ENCODE results near the gene KIF5B.

GRCh38 chr10:31999836-32000235, 56.4 kb downstream of the KIF5B start:
- no peak for TF ChIP-seq CTCF (IDR thresholded peaks at IDR 0.05)
- no peak for TF ChIP-seq NFE2L1 (CRISPR knock-in tag; IDR thresholded peaks at IDR 0.05)
- no peak for TF ChIP-seq ZNF138 (CRISPR knock-in tag; conservative IDR thresholded peaks at IDR 0.05)
- no peak for TF ChIP-seq CDX4 (CRISPR knock-in tag; IDR thresholded peaks at IDR 0.05; ENCODE audit: borderline replicate concordance)
- TF ChIP-seq ZBTB21 (CRISPR knock-in tag; IDR thresholded peaks at IDR 0.05; ENCODE audit: borderline replicate concordance) = no peak
- TF ChIP-seq, protein P1, sequence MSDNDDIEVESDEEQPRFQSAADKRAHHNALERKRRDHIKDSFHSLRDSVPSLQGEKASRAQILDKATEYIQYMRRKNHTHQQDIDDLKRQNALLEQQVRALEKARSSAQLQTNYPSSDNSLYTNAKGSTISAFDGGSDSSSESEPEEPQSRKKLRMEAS (CRISPR knock-in tag; IDR thresholded peaks at IDR 0.05) = no peak
- no peak for TF ChIP-seq CREB1 (CRISPR knock-in tag; IDR thresholded peaks at IDR 0.05)
- TF ChIP-seq ZSCAN18 (CRISPR knock-in tag; IDR thresholded peaks at IDR 0.05) = no peak
- no peak for TF ChIP-seq TEAD4 (CRISPR knock-in tag; IDR thresholded peaks at IDR 0.05)
- no peak for TF ChIP-seq USF1 (CRISPR knock-in tag; IDR thresholded peaks at IDR 0.05)
- TF ChIP-seq RELA (CRISPR knock-in tag; IDR thresholded peaks at IDR 0.05; ENCODE audit: borderline replicate concordance) = no peak
- TF ChIP-seq, protein P2, sequence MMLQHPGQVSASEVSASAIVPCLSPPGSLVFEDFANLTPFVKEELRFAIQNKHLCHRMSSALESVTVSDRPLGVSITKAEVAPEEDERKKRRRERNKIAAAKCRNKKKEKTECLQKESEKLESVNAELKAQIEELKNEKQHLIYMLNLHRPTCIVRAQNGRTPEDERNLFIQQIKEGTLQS (CRISPR knock-in tag; conservative IDR thresholded peaks at IDR 0.05) = no peak
- TF ChIP-seq SMAD3 (CRISPR knock-in tag; IDR thresholded peaks at IDR 0.05; ENCODE audit: borderline replicate concordance) = no peak
- no peak for TF ChIP-seq TEAD1 (CRISPR knock-in tag; IDR thresholded peaks at IDR 0.05)
